ENCODE results near the gene IDH2.

DNA sequence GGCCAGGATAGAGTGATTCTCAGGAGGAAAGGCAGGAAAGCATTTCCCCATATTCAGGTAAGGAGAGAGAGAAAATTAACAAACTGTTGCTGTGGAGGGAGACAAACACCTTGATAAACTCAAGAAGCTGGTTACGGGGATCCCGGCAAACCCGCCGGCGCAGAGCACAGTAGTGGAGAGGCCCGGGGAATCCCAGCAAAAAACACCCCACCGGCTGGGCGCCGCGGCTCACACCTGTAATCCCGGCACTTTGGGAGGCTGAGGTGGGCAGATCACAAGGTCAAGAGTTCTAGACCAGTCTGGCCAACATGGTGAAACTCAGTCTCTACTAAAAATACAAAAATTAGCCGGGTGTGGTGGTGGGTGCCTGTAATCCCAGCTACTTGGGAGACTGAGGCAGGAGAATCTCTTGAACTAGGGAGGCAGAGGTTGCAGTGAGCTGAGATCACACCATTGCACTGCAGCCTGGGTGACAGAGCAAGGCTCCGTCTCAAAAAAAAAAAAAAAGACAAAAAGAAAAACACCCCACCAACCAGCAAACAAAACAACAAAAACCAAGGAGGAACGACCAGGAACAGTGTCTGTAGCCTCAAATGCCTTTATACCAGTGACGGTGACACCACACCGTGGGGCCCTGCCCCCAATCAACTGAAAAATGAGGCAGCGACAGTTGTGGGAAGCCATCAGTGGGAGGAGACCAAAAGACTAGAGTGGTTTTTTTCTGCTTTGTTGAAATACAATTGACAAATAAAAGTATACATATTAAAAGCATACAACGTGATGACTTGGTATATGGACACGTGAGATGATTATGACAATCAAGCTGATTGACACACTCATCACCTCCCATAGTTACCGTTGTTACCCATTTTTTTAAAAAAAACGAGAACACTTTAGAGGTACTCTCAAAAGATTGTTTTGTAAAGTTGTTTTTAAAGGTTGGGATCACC lies 40.2 kb upstream of the IDH2 start:
- no peak for TF ChIP-seq CTCF (IDR thresholded peaks at IDR 0.05)
- TF ChIP-seq POLR2A (IDR thresholded peaks at IDR 0.05), result no peak

Data from testis (tissue), 2 donors.